ENCODE results near the gene RSKR. TPM values are rescaled to one million over a fixed set of nuclear protein-coding genes. Genes with fewer than 3 reads are reported as not detected.

Gene RSKR
- total RNA-seq, 4 donors from 2014 or later, result 3.5 to 43.7 (median 15.2) TPM

- no peak overlapping the region for H3K27ac ChIP-seq
- no peak overlapping the region for H3K4me3 ChIP-seq
- H3K9me3 ChIP-seq, result no peaks in the 10 kb centered on the region
- no peak for DNase-seq (ENCODE audit: low spot score in 2 of 2)
- no peaks in the 10 kb centered on the region for H3K27me3 ChIP-seq
- WGBS, result 86% methylated on average over 2 of the region's 2 CpGs
- peaks cover 100% of the 10 kb centered on the region for H3K36me3 ChIP-seq
- no peak for TF ChIP-seq POLR2AphosphoS5 (IDR thresholded peaks at IDR 0.05)
- H3K4me1 ChIP-seq, result no peaks in the 10 kb centered on the region
These were observed 6.0 kb upstream of the RSKR start for GRCh38 chr17:28620010-28620409.

DNA sequence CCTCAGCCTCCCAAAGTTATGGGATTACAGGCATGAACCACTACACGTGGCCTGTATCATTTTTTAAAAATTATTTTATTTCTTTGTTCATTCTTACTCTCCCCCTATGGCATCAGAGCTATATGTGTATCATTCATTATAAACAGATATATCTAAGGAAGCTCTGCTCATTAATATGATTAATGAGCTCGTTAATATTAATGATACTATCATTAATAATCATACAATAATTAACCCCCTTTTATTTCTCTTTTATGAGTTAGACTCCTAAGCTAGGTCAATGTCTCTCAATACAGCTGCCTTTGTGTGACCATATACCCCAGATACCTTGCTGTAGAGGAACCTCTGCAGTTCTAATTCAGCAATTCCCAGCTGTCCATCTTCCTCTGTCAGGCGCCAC lies 4.5 kb upstream of the RSKR start:
- DNase-seq (ENCODE audit: low spot score in 2 of 2), result no peak
- Histone ChIP-seq H3K27ac (no peak overlapping the region), H3K9me3 (no peaks in the 10 kb centered on the region), H3K4me3 (no peak overlapping the region), H3K4me1 (peaks cover 6% of the 10 kb centered on the region), H3K27me3 (no peaks in the 10 kb centered on the region), H3K36me3 (peaks cover 100% of the 10 kb centered on the region)
- WGBS, result 94% methylated on average over 3 of the region's 3 CpGs
- TF ChIP-seq EP300 (IDR thresholded peaks at IDR 0.05) (no peak), CTCF (IDR thresholded peaks at IDR 0.05) (no peak), POLR2AphosphoS5 (IDR thresholded peaks at IDR 0.05) (no peak), POLR2A (IDR thresholded peaks at IDR 0.05) (no peak)

- no peak for DNase-seq (ENCODE audit: low spot score in 2 of 2)
- 80% methylated on average over 7 of the region's 7 CpGs for WGBS
- H3K27me3 ChIP-seq, result no peaks in the 10 kb centered on the region
- TF ChIP-seq CTCF (IDR thresholded peaks at IDR 0.05) (no peak), EP300 (IDR thresholded peaks at IDR 0.05) (no peak)
- H3K27ac ChIP-seq, result no peak overlapping the region
- H3K36me3 ChIP-seq, result peaks cover 83% of the 10 kb centered on the region
- H3K4me1 ChIP-seq, result peaks cover 6% of the 10 kb centered on the region
- no peak overlapping the region for H3K4me3 ChIP-seq
- H3K9me3 ChIP-seq, result no peaks in the 10 kb centered on the region
These were observed 2.3 kb upstream of the RSKR start for GRCh38 chr17:28616281-28616680.

- H3K27ac ChIP-seq, result no peak overlapping the region
- 93% methylated on average over 4 of the region's 4 CpGs for WGBS
- no peak for DNase-seq (ENCODE audit: low spot score in 2 of 2)
- no peaks in the 10 kb centered on the region for H3K27me3 ChIP-seq
- H3K36me3 ChIP-seq, result peaks cover 77% of the 10 kb centered on the region
- H3K4me3 ChIP-seq, result no peak overlapping the region
- no peak for TF ChIP-seq POLR2A (IDR thresholded peaks at IDR 0.05)
- TF ChIP-seq POLR2AphosphoS5 (IDR thresholded peaks at IDR 0.05), result no peak
- no peak for TF ChIP-seq CTCF (IDR thresholded peaks at IDR 0.05)
- no peak for TF ChIP-seq EP300 (IDR thresholded peaks at IDR 0.05)
- no peaks in the 10 kb centered on the region for H3K9me3 ChIP-seq
- peaks cover 6% of the 10 kb centered on the region for H3K4me1 ChIP-seq
These were observed 1.4 kb upstream of the RSKR start for GRCh38 chr17:28615260-28615940.

GRCh38 chr17:28612936-28613872 lies 781 bp downstream of the RSKR start:
- H3K36me3 ChIP-seq, result peaks cover 57% of the 10 kb centered on the region
- TF ChIP-seq POLR2A (IDR thresholded peaks at IDR 0.05) (no peak), CTCF (IDR thresholded peaks at IDR 0.05) (peak in 1 of 2 donors; percentile 43)

More at GRCh38 chr17:28612936-28613872, 781 bp downstream of the RSKR start:
- 82% methylated on average over 6 of the region's 6 CpGs for WGBS
- Histone ChIP-seq H3K27me3 (no peaks in the 10 kb centered on the region), H3K27ac (no peak overlapping the region), H3K4me1 (peaks cover 6% of the 10 kb centered on the region), H3K4me3 (no peak overlapping the region), H3K9me3 (no peaks in the 10 kb centered on the region)
- DNase-seq (ENCODE audit: low spot score in 2 of 2), result no peak
